A549 (cell line): ENCODE data around the gene KCNQ5.

Experiments used
- CHD2 ChIP-seq: fragments of 150-350 bp; IDR thresholded peaks from 2 replicates; pipeline ENCODE4 v1.6.1; 2014; ENCODE audit warnings: low read length; ENCODE audit not compliant: partially characterized antibody
- EP300 ChIP-seq, 2 experiments: fragments of >200 bp; sonication (Bioruptor Twin); formaldehyde crosslinking; IDR thresholded peaks; 2 replicates in 1 of 2; 3 replicates in 1 of 2; pipeline ENCODE4 v1.6.1; 2016 to 2017
- JUN ChIP-seq, 2 experiments: fragments of >200 bp; sonication (Bioruptor Twin); formaldehyde crosslinking; IDR thresholded peaks; 2 replicates in 1 of 2; 3 replicates in 1 of 2; pipeline ENCODE4 v1.6.1; 2016 to 2017
- KDM1A ChIP-seq: fragments of 200-600 bp; sonication (generic); IDR thresholded peaks from 2 replicates; pipeline ENCODE4 v1.6.1; 2016; ENCODE audit warnings: low read depth, mild to moderate bottlenecking
- MYC ChIP-seq: IDR thresholded peaks from 2 replicates; pipeline ENCODE4 v1.6.1; 2012; ENCODE audit warnings: mild to moderate bottlenecking, inconsistent platforms, low read length, improper control_type of control experiment, borderline replicate concordance
- POLR2A ChIP-seq: IDR thresholded peaks from 2 replicates; pipeline ENCODE4 v1.6.1; 2012; ENCODE audit warnings: mild to moderate bottlenecking, low read length
- RAD21 ChIP-seq, 2 experiments: fragments of >200 bp in 1 of 2; sonication (Bioruptor Twin) in 1 of 2; formaldehyde crosslinking in 1 of 2; IDR thresholded peaks in 1 of 2; conservative IDR thresholded peaks in 1 of 2; 2 replicates in 1 of 2; 3 replicates in 1 of 2; pipeline ENCODE4 v1.6.1; 2012 to 2018; ENCODE audit warnings: inconsistent platforms in 1 of 2
- TP53 ChIP-seq: fragments of 250-450 bp; sonication (Bioruptor Pico); IDR thresholded peaks from 2 replicates; pipeline ENCODE4 v1.5.0; 2021; ENCODE audit warnings: mild to moderate bottlenecking, moderate library complexity
- TF ChIP-seq, protein P1 (sequence below): fragments of >200 bp; sonication (Bioruptor Twin); formaldehyde crosslinking; IDR thresholded peaks from 3 replicates; pipeline ENCODE4 v1.5.1; 2016

- TF ChIP-seq CHD2 (no peak), POLR2A (no peak), KDM1A (no peak), MYC (no peak), JUN (IDR thresholded peaks at IDR 0.05) (no peak), TP53 (CRISPR knock-in tag) (no peak), RAD21 (conservative IDR thresholded peaks at IDR 0.05 in 1 of 2, IDR thresholded peaks at IDR 0.05 in 1 of 2) (no peak), EP300 (IDR thresholded peaks at IDR 0.05) (no peak)
- TF ChIP-seq, protein P1, sequence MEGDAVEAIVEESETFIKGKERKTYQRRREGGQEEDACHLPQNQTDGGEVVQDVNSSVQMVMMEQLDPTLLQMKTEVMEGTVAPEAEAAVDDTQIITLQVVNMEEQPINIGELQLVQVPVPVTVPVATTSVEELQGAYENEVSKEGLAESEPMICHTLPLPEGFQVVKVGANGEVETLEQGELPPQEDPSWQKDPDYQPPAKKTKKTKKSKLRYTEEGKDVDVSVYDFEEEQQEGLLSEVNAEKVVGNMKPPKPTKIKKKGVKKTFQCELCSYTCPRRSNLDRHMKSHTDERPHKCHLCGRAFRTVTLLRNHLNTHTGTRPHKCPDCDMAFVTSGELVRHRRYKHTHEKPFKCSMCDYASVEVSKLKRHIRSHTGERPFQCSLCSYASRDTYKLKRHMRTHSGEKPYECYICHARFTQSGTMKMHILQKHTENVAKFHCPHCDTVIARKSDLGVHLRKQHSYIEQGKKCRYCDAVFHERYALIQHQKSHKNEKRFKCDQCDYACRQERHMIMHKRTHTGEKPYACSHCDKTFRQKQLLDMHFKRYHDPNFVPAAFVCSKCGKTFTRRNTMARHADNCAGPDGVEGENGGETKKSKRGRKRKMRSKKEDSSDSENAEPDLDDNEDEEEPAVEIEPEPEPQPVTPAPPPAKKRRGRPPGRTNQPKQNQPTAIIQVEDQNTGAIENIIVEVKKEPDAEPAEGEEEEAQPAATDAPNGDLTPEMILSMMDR, result no peak
These were observed 428.8 kb downstream of the KCNQ5 start for GRCh38 chr6:73050706-73051105.
